CD4-positive, alpha-beta T cell (primary cell): Measurements from ENCODE around the gene TTN. TPM values are rescaled to one million over a fixed set of nuclear protein-coding genes. Genes with fewer than 3 reads are reported as not detected.

ENCODE experiments used
- ATAC-seq: fragments of 200-7000 bp; cut with Tn5 transposase; one replicate; pipeline ENCODE4 v1.10.0; 2022; ENCODE audit warnings: mild to moderate bottlenecking; ENCODE audit not compliant: poor library complexity
- CTCF ChIA-PET: fragments of 350-600 bp; sonication (Branson Sonifier 250); formaldehyde crosslinking; loops from one replicate; lab custom pipeline; 2021; ENCODE audit warnings: antibody characterized with exemption, inconsistent platforms; lab: Charles Lee
- POLR2A ChIA-PET: fragments of 350-600 bp; sonication (Branson Sonifier 250); formaldehyde crosslinking; loops from one replicate; lab custom pipeline; 2021; ENCODE audit warnings: antibody characterized with exemption, inconsistent platforms; lab: Charles Lee
- DNase-seq, 14 experiments: peaks; one replicate each; pipeline ENCODE4 v3.0.0-alpha.2; 2013 to 2020; ENCODE audit warnings: mixed read lengths in 2 of 14
- H3K27ac ChIP-seq, 2 donors: one replicate each; pipeline versions ENCODE4 v1.5.1 to v1.7.0; 2013; ENCODE audit warnings: low read length in 2 of 2, low read depth in 1 of 2, mild to moderate bottlenecking in 1 of 2
- H3K27me3 ChIP-seq, 2 experiments: 1 replicate in 1 of 2; 2 replicates in 1 of 2; pipeline versions ENCODE4 v1.6.1 to v1.7.0; 2013; ENCODE audit warnings: low read length in 2 of 2, control low read depth in 1 of 2, mild to moderate bottlenecking in 1 of 2, moderate library complexity in 1 of 2; ENCODE audit not compliant: insufficient read depth in 2 of 2, control insufficient read depth in 1 of 2
- H3K36me3 ChIP-seq: one replicate; pipeline ENCODE4 v1.6.1; 2013; ENCODE audit warnings: low read length, control low read depth; ENCODE audit not compliant: insufficient read depth
- H3K4me1 ChIP-seq: one replicate; pipeline ENCODE4 v1.6.1; 2013; ENCODE audit warnings: low read length, control low read depth; ENCODE audit not compliant: insufficient read depth
- H3K4me3 ChIP-seq: one replicate; pipeline ENCODE4 v1.5.1; 2013; ENCODE audit warnings: mild to moderate bottlenecking, low read length, moderate library complexity
- H3K9me3 ChIP-seq, 2 experiments: 1 replicate in 1 of 2; 2 replicates in 1 of 2; pipeline versions ENCODE4 v1.6.1 to v1.7.0; 2013; ENCODE audit warnings: low read length in 2 of 2, mild to moderate bottlenecking in 2 of 2, control low read depth in 1 of 2, moderate library complexity in 1 of 2; ENCODE audit not compliant: control insufficient read depth in 1 of 2, insufficient read depth in 1 of 2
- H3K27ac Mint-ChIP-seq: one replicate; pipeline ENCODE4 v1.8.0; 2020; ENCODE audit warnings: mixed read lengths
- H3K27me3 Mint-ChIP-seq: one replicate; pipeline ENCODE4 v1.8.0; 2021; ENCODE audit warnings: mixed read lengths
- H3K36me3 Mint-ChIP-seq: one replicate; pipeline ENCODE4 v1.8.0; 2021; ENCODE audit warnings: low read depth, mixed read lengths
- H3K4me1 Mint-ChIP-seq: one replicate; pipeline ENCODE4 v1.8.0; 2021; ENCODE audit warnings: low read depth, mixed read lengths
- H3K4me3 Mint-ChIP-seq: one replicate; pipeline ENCODE4 v1.8.0; 2020; ENCODE audit warnings: mild to moderate bottlenecking, mixed read lengths
- H3K9me3 Mint-ChIP-seq: one replicate; pipeline ENCODE4 v1.8.0; 2020; ENCODE audit warnings: mixed read lengths
- intact Hi-C, 2 experiments: fragments of 100-400 bp; cut with DNase I in 1 of 2; cut with micrococcal nuclease in 1 of 2; formaldehyde crosslinking; loops; one replicate each; pipeline versions ENCODE4 v1.15.1 to v1.9.0; 2023 to 2025; cut with DNase I, micrococcal nuclease
- total RNA-seq, 174 experiments: library from RNA in 2 of 174; stranded (reverse) in 2 of 174; gene quantifications; one replicate each; pipeline ENCODE4 v1.2.3 and lab custom pipeline; 2021 to 2026
- TF ChIP-seq, protein P1 (sequence below): fragments of 200-600 bp; IDR thresholded peaks from one replicate; pipeline ENCODE4 v1.8.0; 2022; ENCODE audit warnings: antibody characterized with exemption, mild to moderate bottlenecking

The TTN gene
- total RNA-seq, 2 experiments from 2014 or later, result 27.5 to 29.2 TPM

- intact Hi-C loops, result no loop called here
- Histone ChIP-seq H3K27me3 (no peaks in the 10 kb centered on the region), H3K9me3 (no peaks in the 10 kb centered on the region), H3K36me3 (peaks cover 6% of the 10 kb centered on the region), H3K4me3 (no peak overlapping the region), H3K4me1 (no peaks in the 10 kb centered on the region), H3K27ac (no peak overlapping the region)
- ATAC-seq (no peak), DNase-seq (no peak)
- Mint-ChIP-seq H3K27ac (no peak overlapping the region), H3K27me3 (no peaks in the 10 kb centered on the region), H3K36me3 (peaks cover 54% of the 10 kb centered on the region), H3K4me3 (no peak overlapping the region), H3K4me1 (peaks cover 17% of the 10 kb centered on the region), H3K9me3 (no peaks in the 10 kb centered on the region)
- ChIA-PET CTCF (interaction anchor here (0.6 to 1.7 kb wide), 2 partner anchors 10 to 23 kb away, joined by 5 to 12 read pairs; no protein-coding TSS in a partner anchor), POLR2A (no interaction called here)
- TF ChIP-seq, protein P1, sequence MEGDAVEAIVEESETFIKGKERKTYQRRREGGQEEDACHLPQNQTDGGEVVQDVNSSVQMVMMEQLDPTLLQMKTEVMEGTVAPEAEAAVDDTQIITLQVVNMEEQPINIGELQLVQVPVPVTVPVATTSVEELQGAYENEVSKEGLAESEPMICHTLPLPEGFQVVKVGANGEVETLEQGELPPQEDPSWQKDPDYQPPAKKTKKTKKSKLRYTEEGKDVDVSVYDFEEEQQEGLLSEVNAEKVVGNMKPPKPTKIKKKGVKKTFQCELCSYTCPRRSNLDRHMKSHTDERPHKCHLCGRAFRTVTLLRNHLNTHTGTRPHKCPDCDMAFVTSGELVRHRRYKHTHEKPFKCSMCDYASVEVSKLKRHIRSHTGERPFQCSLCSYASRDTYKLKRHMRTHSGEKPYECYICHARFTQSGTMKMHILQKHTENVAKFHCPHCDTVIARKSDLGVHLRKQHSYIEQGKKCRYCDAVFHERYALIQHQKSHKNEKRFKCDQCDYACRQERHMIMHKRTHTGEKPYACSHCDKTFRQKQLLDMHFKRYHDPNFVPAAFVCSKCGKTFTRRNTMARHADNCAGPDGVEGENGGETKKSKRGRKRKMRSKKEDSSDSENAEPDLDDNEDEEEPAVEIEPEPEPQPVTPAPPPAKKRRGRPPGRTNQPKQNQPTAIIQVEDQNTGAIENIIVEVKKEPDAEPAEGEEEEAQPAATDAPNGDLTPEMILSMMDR, result no peak
Observed at GRCh38 chr2:178512484-178512883, 294.7 kb downstream of the TTN start.

DNA sequence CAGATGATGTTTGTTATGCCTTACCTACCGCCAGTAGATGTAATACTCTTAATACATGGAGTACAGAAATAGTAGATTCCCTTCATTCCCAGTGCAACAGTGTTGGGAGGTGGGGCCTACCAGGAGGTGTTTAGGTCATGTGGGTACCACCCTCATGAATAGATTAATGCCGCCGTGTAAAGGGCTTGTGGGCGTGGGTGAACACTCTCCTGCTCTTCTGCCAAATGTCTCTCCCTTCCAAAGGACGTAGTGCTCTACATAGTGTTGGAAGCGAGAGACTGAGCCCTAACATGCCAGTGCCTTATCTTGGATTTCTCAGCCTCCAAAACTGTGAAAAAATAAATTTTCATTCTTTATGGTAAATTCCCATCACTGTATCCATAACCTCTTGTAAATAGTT, 296.8 kb downstream of the TTN start:
- Histone ChIP-seq H3K36me3 (peaks cover 20% of the 10 kb centered on the region), H3K9me3 (no peaks in the 10 kb centered on the region), H3K4me3 (no peak overlapping the region), H3K27me3 (no peaks in the 10 kb centered on the region), H3K27ac (no peak overlapping the region), H3K4me1 (no peaks in the 10 kb centered on the region)
- Mint-ChIP-seq H3K9me3 (no peaks in the 10 kb centered on the region), H3K27ac (no peak overlapping the region), H3K4me3 (no peak overlapping the region), H3K4me1 (peaks cover 17% of the 10 kb centered on the region), H3K27me3 (no peaks in the 10 kb centered on the region), H3K36me3 (peaks cover 66% of the 10 kb centered on the region)
- ChIA-PET POLR2A (no interaction called here), CTCF (no interaction called here)
- TF ChIP-seq, protein P1, result no peak
- DNase-seq (no peak), ATAC-seq (no peak)
- intact Hi-C loops, result no loop called here

- DNase-seq (no peak), ATAC-seq (no peak)
- no peaks in the 10 kb centered on the region for H3K9me3 ChIP-seq
- no peaks in the 10 kb centered on the region for H3K4me1 ChIP-seq
- intact Hi-C loops, result no loop called here
- TF ChIP-seq, protein P1, result no peak
- Mint-ChIP-seq H3K4me1 (peaks cover 4% of the 10 kb centered on the region), H3K9me3 (no peaks in the 10 kb centered on the region), H3K4me3 (no peak overlapping the region), H3K27me3 (no peaks in the 10 kb centered on the region), H3K27ac (no peak overlapping the region), H3K36me3 (peaks cover 68% of the 10 kb centered on the region)
- H3K36me3 ChIP-seq, result peaks cover 29% of the 10 kb centered on the region
- H3K4me3 ChIP-seq, result no peak overlapping the region
- no peak overlapping the region for H3K27ac ChIP-seq
- ChIA-PET CTCF (interaction anchor here (1.3 kb wide), 1 partner anchor 14 kb away, joined by 3 read pairs; no protein-coding TSS in a partner anchor), POLR2A (no interaction called here)
- H3K27me3 ChIP-seq, result no peaks in the 10 kb centered on the region
Observed at GRCh38 chr2:178508646-178509045, 298.6 kb downstream of the TTN start.
